Natural killer cell (primary cell): Measurements from ENCODE around the gene PTPRQ. TPM values are rescaled to one million over a fixed set of nuclear protein-coding genes. Genes with fewer than 3 reads are reported as not detected.

ENCODE experiments used
- ATAC-seq, 3 donors: fragments of 150-1000 bp in 2 of 3; fragments of 200-7000 bp in 1 of 3; cut with Tn5 transposase; 1 replicate in 1 of 3; 2 replicates in 2 of 3; pipeline ENCODE4 v1.10.0; 2021; ENCODE audit warnings: mild to moderate bottlenecking in 2 of 3, moderate library complexity in 2 of 3
- DNase-seq, 2 donors: peaks; one replicate each; pipeline versions ENCODE4 v3.0.0 to v3.0.0-alpha.2; 2013 to 2021; ENCODE audit warnings: mixed read lengths in 1 of 2
- H3K27ac ChIP-seq: one replicate; pipeline ENCODE4 v1.5.1; 2013; ENCODE audit warnings: mild to moderate bottlenecking, low read length
- H3K27me3 ChIP-seq: one replicate; pipeline ENCODE4 v1.6.1; 2013; ENCODE audit warnings: low read length; ENCODE audit not compliant: control insufficient read depth, insufficient read depth
- H3K36me3 ChIP-seq: one replicate; pipeline ENCODE4 v1.6.1; 2013; ENCODE audit warnings: low read length; ENCODE audit not compliant: control insufficient read depth, insufficient read depth
- H3K4me1 ChIP-seq: one replicate; pipeline ENCODE4 v1.6.1; 2013; ENCODE audit warnings: low read length; ENCODE audit not compliant: control insufficient read depth, insufficient read depth
- H3K4me3 ChIP-seq: one replicate; pipeline ENCODE4 v1.5.1; 2013; ENCODE audit warnings: low read length
- H3K9me3 ChIP-seq: one replicate; pipeline ENCODE4 v1.6.1; 2013; ENCODE audit warnings: low read length; ENCODE audit not compliant: control insufficient read depth, insufficient read depth
- H3K27ac Mint-ChIP-seq, 2 donors: one replicate each; pipeline ENCODE4 v1.8.0; 2022; ENCODE audit warnings: mild to moderate bottlenecking in 2 of 2, mixed read lengths in 2 of 2, moderate library complexity in 1 of 2
- H3K27me3 Mint-ChIP-seq, 2 donors: one replicate each; pipeline ENCODE4 v1.8.0; 2022; ENCODE audit warnings: low read depth in 2 of 2, mixed read lengths in 2 of 2
- H3K36me3 Mint-ChIP-seq: one replicate; pipeline ENCODE4 v1.8.0; 2022; ENCODE audit warnings: mixed read lengths
- H3K4me1 Mint-ChIP-seq, 2 donors: one replicate each; pipeline ENCODE4 v1.8.0; 2022; ENCODE audit warnings: mixed read lengths in 2 of 2
- H3K4me3 Mint-ChIP-seq: one replicate; pipeline ENCODE4 v1.8.0; 2022; ENCODE audit warnings: mild to moderate bottlenecking, moderate library complexity, mixed read lengths
- H3K9me3 Mint-ChIP-seq, 2 donors: one replicate each; pipeline ENCODE4 v1.8.0; 2022; ENCODE audit warnings: mixed read lengths in 2 of 2
- WGBS: methylation state at CpG from one replicate; pipeline ENCODE4 v1.1.7; 2013; ENCODE audit warnings: missing lambda C conversion rate; ENCODE audit not compliant: insufficient coverage; 5-methylcytosine and 5-hydroxymethylcytosine counted together
- intact Hi-C: fragments of 100-400 bp; cut with micrococcal nuclease; formaldehyde crosslinking; loops from one replicate; pipeline ENCODE4 v1.14.2; 2022
- total RNA-seq, 4 donors: library from RNA; stranded (reverse); fragments of 120-200 nt in 1 of 4; gene quantifications; one replicate each; pipeline versions ENCODE4 v1.2.3 to v1.2.4, GENCODE V29; 2013 to 2022
- TF ChIP-seq, protein P1 (sequence below): fragments of 200-600 bp; IDR thresholded peaks from one replicate; pipeline ENCODE4 v1.8.0; 2022; ENCODE audit warnings: antibody characterized with exemption

PTPRQ gene, protein sequence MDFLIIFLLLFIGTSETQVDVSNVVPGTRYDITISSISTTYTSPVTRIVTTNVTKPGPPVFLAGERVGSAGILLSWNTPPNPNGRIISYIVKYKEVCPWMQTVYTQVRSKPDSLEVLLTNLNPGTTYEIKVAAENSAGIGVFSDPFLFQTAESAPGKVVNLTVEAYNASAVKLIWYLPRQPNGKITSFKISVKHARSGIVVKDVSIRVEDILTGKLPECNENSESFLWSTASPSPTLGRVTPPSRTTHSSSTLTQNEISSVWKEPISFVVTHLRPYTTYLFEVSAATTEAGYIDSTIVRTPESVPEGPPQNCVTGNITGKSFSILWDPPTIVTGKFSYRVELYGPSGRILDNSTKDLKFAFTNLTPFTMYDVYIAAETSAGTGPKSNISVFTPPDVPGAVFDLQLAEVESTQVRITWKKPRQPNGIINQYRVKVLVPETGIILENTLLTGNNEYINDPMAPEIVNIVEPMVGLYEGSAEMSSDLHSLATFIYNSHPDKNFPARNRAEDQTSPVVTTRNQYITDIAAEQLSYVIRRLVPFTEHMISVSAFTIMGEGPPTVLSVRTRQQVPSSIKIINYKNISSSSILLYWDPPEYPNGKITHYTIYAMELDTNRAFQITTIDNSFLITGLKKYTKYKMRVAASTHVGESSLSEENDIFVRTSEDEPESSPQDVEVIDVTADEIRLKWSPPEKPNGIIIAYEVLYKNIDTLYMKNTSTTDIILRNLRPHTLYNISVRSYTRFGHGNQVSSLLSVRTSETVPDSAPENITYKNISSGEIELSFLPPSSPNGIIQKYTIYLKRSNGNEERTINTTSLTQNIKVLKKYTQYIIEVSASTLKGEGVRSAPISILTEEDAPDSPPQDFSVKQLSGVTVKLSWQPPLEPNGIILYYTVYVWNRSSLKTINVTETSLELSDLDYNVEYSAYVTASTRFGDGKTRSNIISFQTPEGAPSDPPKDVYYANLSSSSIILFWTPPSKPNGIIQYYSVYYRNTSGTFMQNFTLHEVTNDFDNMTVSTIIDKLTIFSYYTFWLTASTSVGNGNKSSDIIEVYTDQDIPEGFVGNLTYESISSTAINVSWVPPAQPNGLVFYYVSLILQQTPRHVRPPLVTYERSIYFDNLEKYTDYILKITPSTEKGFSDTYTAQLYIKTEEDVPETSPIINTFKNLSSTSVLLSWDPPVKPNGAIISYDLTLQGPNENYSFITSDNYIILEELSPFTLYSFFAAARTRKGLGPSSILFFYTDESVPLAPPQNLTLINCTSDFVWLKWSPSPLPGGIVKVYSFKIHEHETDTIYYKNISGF (N-terminal part only)
- not detected for total RNA-seq
- total RNA-seq (2013) = not detected

DNA sequence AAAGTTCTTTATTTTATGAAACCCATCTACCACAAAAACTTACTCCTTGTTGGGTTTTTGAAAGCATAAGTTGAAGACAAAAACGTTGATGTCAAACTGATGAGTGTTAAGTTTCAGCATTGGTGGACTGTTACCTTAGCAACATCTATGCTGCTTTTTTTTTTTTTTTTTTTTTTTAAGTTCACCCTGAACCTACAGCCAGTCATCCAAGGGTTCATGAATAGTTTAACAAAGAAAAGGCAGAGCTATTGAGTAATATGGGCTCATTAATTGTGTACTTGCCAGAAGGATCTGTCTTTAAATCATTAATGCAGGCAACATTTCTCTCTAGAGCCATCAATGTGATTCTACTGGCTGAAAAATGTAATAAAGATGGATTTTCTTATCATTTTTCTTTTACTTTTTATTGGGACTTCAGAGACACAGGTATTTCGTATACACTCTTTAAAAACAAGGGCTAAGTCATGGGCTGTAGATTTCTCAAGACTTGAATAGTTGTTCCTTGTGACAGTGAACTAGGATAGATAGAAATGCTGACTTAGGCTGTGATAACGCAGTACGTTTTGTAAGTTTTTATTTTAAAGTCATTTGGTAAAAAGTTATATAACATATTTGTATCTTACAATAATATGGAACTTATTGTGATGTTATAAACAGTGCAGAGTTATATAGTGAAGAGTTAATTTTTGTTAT, at the start of gene PTPRQ:
Gene PTPRQ (plus strand): TSS at position 262 of the 693 bp plus-strand sequence. CDS start 111 bp downstream, at position 373.
- Histone ChIP-seq H3K9me3 (no peaks in the 10 kb centered on the region), H3K27ac (no peak within 1 kb of the TSS), H3K4me1 (no peaks in the 10 kb centered on the region), H3K27me3 (no peaks in the 10 kb centered on the region), H3K36me3 (no peaks in the 10 kb centered on the region), H3K4me3 (no peak within 1 kb of the TSS)
- H3K4me1 Mint-ChIP-seq = no peaks in the 10 kb centered on the region
- no peaks in the 10 kb centered on the region for H3K27me3 Mint-ChIP-seq
- DNase-seq = no peak
- H3K27ac Mint-ChIP-seq = no peak within 1 kb of the TSS
- TF ChIP-seq, protein P1, sequence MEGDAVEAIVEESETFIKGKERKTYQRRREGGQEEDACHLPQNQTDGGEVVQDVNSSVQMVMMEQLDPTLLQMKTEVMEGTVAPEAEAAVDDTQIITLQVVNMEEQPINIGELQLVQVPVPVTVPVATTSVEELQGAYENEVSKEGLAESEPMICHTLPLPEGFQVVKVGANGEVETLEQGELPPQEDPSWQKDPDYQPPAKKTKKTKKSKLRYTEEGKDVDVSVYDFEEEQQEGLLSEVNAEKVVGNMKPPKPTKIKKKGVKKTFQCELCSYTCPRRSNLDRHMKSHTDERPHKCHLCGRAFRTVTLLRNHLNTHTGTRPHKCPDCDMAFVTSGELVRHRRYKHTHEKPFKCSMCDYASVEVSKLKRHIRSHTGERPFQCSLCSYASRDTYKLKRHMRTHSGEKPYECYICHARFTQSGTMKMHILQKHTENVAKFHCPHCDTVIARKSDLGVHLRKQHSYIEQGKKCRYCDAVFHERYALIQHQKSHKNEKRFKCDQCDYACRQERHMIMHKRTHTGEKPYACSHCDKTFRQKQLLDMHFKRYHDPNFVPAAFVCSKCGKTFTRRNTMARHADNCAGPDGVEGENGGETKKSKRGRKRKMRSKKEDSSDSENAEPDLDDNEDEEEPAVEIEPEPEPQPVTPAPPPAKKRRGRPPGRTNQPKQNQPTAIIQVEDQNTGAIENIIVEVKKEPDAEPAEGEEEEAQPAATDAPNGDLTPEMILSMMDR = no peak
- peaks cover 5 to 13% of the 10 kb centered on the region in 2 donors for H3K9me3 Mint-ChIP-seq
- intact Hi-C loops = no loop called here
- 100% methylated on average over 1 of the region's 4 CpGs for WGBS
- no peaks in the 10 kb centered on the region for H3K36me3 Mint-ChIP-seq
- no peak for ATAC-seq
- H3K4me3 Mint-ChIP-seq = no peak within 1 kb of the TSS

DNA sequence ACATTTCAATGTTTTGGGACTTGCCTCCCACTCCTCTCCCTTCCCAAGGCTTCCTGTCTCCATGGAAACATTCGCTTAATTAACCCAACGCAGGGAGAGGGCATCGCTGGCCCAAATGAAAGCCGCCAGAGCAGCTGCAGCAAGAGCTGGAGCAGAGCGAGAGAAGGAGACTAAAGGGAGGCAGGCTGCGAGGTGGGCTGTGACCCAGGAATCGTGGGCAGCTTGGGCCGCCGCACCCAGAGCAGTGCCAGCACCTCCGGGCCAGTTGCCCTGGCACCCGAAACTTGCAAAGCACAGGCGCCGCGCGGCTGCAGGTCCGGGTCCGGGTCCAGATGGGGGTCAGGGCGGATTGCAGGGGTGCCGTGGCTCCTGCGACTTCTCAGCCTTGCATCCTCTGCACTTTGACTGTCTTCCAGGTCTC, 43.5 kb upstream of the PTPRQ start:
- Mint-ChIP-seq H3K4me1 (no peaks in the 10 kb centered on the region), H3K9me3 (peaks cover 3 to 6% of the 10 kb centered on the region in 2 donors), H3K27ac (no peak overlapping the region), H3K4me3 (no peak overlapping the region), H3K27me3 (peaks cover 0 to 10% of the 10 kb centered on the region in 2 donors), H3K36me3 (no peaks in the 10 kb centered on the region)
- intact Hi-C loops = no loop called here
- peaks cover 4% of the 10 kb centered on the region for H3K27me3 ChIP-seq
- H3K4me3 ChIP-seq = no peak overlapping the region
- no peak overlapping the region for H3K27ac ChIP-seq
- H3K4me1 ChIP-seq = no peaks in the 10 kb centered on the region
- H3K9me3 ChIP-seq = no peaks in the 10 kb centered on the region
- WGBS = 34% methylated on average over 20 of the region's 20 CpGs
- no peaks in the 10 kb centered on the region for H3K36me3 ChIP-seq
- ATAC-seq (no peak), DNase-seq (no peak)
- TF ChIP-seq, protein P1 = no peak

DNA sequence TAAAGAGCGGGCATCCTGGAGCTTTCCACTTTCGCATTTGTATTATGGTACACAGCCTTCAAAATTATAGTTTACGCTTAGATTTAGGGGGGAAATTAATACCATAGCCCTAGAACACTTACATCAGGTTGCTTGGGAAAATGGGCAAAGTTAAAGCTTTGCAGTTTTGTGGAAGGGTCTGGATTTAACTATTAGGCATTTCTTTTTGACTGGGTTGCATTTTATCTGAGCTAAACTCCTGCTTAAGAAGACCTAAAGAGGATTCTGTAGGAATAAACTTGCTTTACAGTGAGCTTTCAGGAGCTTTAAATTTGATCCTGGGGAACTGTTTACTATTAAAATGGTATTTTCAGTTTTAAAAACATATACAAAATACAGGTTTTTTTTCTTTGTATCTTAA, 42.8 kb upstream of the PTPRQ start:
- peaks cover 0 to 10% of the 10 kb centered on the region in 2 donors for H3K27me3 Mint-ChIP-seq
- no peak overlapping the region for H3K4me3 Mint-ChIP-seq
- no peak overlapping the region for H3K27ac Mint-ChIP-seq
- no peaks in the 10 kb centered on the region for H3K9me3 ChIP-seq
- DNase-seq (no peak), ATAC-seq (no peak)
- peaks cover 4% of the 10 kb centered on the region for H3K27me3 ChIP-seq
- H3K36me3 Mint-ChIP-seq = no peaks in the 10 kb centered on the region
- H3K4me3 ChIP-seq = no peak overlapping the region
- no peaks in the 10 kb centered on the region for H3K4me1 Mint-ChIP-seq
- TF ChIP-seq, protein P1 = no peak
- no peak overlapping the region for H3K27ac ChIP-seq
- H3K9me3 Mint-ChIP-seq = peaks cover 3 to 6% of the 10 kb centered on the region in 2 donors
- intact Hi-C loops = no loop called here
- H3K4me1 ChIP-seq = no peaks in the 10 kb centered on the region
- WGBS = no CpG with 5 or more reads among the region's 3 CpGs
- H3K36me3 ChIP-seq = no peaks in the 10 kb centered on the region
